Measurements from ENCODE around the gene ASAH2.
"Not testable (repeated sequence)": the region's sequence is repeated elsewhere in the genome, so short reads cannot be mapped to it uniquely, and the experiment has no call there.

Gene ASAH2

DNA sequence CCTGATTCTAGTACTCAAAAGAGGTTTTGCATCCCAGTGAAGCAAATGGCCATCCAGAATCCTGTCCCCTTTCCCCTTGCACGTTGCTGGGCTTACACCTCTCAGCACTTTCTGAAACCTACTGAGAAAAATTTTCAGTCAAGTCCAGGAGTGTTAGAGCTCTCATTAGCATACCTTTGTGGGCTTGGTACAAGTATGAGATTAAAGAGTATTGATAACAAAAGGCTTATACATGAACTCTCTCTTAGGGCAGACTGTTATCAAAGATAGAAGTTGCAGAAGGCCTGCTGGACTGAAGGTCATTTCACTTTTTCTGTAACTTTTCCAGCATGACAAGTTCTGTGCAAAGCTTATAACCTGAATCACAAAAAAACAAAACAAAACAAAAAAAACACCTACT is at the start of gene ASAH2:
Gene ASAH2 (minus strand): TSS at position 123 of the 400 bp plus-strand sequence. CDS start 2,906 bp downstream, outside the sequence.
- no peak for DNase-seq

GRCh38 chr10:50299948-50300669 is 48.8 kb upstream of the ASAH2 start:
- no peak for DNase-seq

- no peak for DNase-seq
Measured at GRCh38 chr10:50295367-50295766, 44.1 kb upstream of the ASAH2 start.

GRCh38 chr10:50294582-50294981 is 43.3 kb upstream of the ASAH2 start:
- DNase-seq, result no peak

DNA sequence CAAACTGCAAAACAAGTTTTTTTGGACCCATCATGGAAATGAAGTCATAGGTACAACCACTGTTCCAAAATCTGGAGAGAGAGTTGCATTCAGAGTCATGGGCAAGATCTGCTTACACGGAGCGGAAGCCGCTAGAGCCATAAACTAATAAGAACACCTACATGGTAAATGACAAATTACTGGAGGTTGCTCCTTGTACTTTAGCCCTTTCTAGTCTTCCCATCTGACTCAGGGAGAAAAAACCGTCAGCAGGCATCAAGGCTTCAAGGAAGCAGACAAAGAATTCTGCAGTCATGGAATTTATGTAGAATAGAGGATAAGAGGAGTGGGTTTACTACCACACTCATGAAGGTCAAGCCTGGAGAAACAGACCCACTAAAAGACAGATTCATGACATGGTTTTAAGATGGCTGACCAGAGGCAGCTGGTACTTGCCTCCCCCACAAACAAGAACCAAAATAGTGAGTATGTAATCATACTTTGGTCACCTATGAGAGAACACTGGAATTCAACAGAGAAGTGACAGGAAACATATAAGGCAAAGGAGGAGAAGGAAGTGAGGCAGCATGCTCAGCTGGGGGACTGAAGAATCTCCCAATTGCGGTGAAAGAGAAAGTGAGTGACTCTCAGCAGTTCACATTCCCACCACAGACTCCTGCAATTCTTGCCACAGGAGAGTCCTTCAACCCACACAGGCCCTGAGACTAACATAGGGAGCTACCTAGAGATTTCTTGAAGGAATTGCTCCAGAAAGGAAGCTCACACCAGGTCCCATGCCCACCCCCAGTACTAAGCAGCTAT is 42.4 kb upstream of the ASAH2 start:
- DNase-seq, result no peak

DNA sequence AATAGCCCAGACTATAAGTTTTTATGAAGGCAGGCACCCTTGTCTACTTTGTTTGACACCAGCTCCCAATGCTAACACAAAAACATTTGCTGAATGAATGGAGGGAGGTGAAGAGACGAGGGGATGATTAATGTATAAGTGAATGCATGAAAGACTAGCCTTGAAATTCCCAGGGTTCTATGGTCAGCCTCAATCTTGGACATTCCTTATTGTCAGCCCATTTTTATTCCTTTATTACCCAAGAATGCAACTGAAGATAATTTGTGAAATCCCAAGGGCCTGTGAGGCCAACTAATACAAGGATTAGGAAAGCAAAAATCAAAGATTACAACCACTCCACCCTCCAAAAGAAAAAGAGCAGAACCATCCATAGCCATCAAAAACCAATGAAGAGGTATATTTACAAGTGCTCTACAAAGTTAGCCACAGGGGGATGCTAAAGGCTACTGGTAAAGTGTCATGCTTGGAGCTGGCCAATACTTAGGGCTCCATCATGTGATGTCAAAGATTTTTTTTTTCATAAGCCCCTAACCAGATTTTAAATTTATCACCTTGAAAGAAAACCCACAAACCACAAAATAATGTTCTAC is 40.0 kb upstream of the ASAH2 start:
- peak in 1 of 2 experiments; percentile 1 for DNase-seq

DNA sequence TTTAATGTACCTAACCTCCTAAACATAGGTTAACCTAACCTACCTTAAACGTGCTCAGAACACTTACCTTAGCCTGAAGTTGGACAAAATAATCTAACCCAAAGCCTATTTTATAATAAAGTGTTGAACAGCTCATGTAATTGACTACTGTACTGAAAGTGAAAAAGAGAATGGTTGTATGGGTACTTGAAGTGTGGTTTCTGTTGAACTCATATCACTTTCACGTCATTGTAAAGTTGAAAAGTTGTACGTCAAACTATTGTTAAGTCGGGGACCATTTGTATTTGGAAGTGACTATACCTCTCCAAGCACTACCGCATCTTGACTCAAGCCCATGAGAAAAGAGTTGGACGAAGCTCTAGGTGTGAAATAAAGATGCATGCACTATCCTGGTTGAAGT is 37.9 kb upstream of the ASAH2 start:
- DNase-seq, result no peak

- DNase-seq, result no peak
Measured at GRCh38 chr10:50286996-50287803, 35.9 kb upstream of the ASAH2 start.

DNA sequence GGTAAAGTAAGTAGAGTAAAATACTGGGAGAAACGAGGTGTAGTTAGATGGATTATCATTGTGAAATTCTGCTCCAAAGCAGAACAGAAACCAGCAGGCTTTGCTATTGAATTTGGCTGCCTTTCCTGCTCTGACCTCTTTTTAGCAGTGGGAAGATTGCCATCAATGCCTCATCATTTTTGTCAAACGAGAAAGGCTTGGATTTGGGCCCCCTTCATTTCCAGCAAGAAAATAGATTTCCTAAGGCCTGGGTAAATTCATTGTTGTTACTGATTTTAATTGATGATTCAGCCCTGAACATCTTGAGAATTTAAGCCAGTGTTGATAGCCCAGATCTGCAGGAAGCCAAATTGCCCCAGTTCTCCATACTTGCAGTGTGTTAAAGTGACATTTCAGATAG is 35.2 kb upstream of the ASAH2 start:
- peak in 1 of 2 experiments; percentile 33 for DNase-seq

- DNase-seq, result no peak
Measured at GRCh38 chr10:50281967-50282522, 30.7 kb upstream of the ASAH2 start.

DNA sequence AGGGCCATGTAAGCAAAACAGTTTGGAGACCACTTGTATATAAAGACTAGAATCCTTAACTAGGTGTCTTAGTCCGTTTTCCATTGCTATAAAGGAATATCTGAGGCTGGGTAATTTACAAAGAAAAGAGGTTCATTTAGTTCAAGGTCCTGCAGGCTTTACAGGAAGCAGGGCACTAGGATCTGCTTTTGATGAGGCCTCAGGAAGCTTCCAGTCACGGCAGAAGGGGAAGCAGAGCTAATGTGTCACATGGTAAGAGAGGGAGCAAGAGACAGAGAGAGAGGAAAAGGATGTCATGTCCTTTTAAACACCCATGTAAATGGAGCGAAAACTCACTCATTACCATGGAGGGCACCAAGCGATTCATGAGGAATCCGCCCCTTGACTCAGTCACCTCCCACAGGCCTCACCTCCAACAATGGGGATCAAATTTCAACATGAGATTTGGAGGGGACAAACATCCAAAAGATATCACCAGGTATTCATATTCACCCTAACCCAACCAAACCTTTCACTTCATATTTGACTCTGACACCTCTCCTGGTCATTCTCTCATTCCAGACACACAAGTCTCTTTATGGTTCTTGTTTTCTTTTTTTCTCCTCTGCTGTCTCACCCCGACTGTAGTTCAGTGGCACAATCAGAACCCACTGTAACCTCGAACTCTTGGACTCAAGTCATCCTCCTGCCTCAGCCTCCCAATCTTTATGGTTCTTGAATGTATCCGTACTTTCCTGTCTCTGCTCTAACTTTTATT is 30.1 kb upstream of the ASAH2 start:
- no peak for DNase-seq

- no peak for DNase-seq
Measured at GRCh38 chr10:50280049-50280841, 28.9 kb upstream of the ASAH2 start.

DNA sequence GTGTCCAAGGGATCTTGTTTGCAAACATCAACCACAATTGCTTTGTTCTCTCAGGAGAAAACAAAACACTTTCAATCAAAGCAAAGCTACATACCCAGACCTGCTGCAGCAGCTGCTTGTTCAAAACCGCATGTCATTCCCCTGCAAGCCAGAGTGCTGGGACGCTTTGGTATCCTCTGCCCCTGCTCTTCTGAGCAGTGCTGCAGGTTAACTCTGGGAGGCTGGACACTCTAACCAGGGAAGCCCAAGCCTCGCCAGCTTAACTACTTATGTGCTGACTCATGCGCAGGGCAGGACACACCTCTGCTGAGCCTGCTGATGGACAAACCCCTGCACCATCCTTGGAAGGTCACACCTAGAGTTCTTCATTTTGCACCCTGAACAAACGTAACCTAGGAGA is 28.2 kb upstream of the ASAH2 start:
- DNase-seq, result no peak

GRCh38 chr10:50275650-50276235 is 24.4 kb upstream of the ASAH2 start:
- DNase-seq, result no peak

GRCh38 chr10:50272531-50272930 is 21.2 kb upstream of the ASAH2 start:
- DNase-seq, result no peak

- DNase-seq, result no peak
Measured at GRCh38 chr10:50271564-50272250, 20.4 kb upstream of the ASAH2 start.

- not testable (repeated sequence) for DNase-seq
Measured at GRCh38 chr10:50267877-50268276, 16.6 kb upstream of the ASAH2 start.

- not testable (repeated sequence) for DNase-seq
Measured at GRCh38 chr10:50262625-50263024, 11.3 kb upstream of the ASAH2 start.

DNA sequence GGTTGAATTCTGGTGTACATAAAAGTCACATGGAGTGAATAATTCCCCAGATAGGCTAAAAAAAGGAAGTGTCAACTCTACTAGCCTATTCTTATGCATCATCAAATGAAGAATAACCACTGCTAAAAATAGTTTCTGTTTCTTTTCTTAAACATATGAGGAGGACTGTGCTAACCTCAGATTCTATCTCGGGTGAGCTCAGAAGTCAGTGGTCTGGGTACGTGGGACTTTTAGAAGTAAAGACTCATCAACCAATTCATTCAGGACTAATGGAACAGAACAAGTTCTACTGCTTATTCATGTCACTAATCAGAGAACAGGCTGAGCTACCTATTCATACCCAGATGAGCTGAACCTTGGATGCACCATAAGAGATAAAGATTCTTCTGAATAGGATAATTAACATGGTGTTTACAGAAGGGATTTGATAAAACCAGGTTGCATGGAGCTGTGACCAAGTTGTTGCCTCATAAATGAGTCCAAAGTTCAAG is 9.5 kb upstream of the ASAH2 start:
- no peak for DNase-seq

GRCh38 chr10:50254479-50254878 is 3.2 kb upstream of the ASAH2 start:
- no peak for DNase-seq

Measured in NCI-H446 (cell line).